Neural cell (in vitro differentiated cells): ENCODE measurements around the gene MPZL1. TPM values are rescaled to one million over a fixed set of nuclear protein-coding genes. Genes with fewer than 3 reads are reported as not detected.

Source experiments
- H2AFZ ChIP-seq: fragments of 200-600, 300-800 bp; sonication (generic), shearing (Covaris generic); 2 replicates; pipeline ENCODE4 v1.6.0; 2014; ENCODE audit warnings: low read depth, mild to moderate bottlenecking, antibody characterized with exemption, low read length, moderate library complexity
- H3F3A ChIP-seq: fragments of 200-600 bp; shearing (Covaris generic); 2 replicates; pipeline ENCODE4 v1.6.1; 2016; ENCODE audit warnings: mild to moderate bottlenecking, moderate library complexity, mixed read lengths, antibody characterized with exemption, low read length; ENCODE audit not compliant: insufficient read depth, poor library complexity, severe bottlenecking
- H3K27ac ChIP-seq: fragments of 200-600, 300-800 bp; sonication (generic), shearing (Covaris generic); 2 replicates; pipeline ENCODE4 v1.5.1; 2014; ENCODE audit warnings: mild to moderate bottlenecking, low read length, moderate library complexity
- H3K27me3 ChIP-seq: fragments of 300-800, 200-600 bp; sonication (generic), shearing (Covaris generic); 2 replicates; pipeline ENCODE4 v1.6.0; 2014; ENCODE audit warnings: mild to moderate bottlenecking, low read depth, low read length, moderate library complexity; ENCODE audit not compliant: insufficient read depth
- H3K36me3 ChIP-seq: fragments of 300-800, 200-600 bp; sonication (generic), shearing (Covaris generic); 2 replicates; pipeline ENCODE4 v1.5.1; 2014; ENCODE audit warnings: mild to moderate bottlenecking, antibody characterized with exemption, low read length, moderate library complexity; ENCODE audit not compliant: insufficient read depth
- H3K4me2 ChIP-seq: fragments of 300-800, 200-600 bp; sonication (generic), shearing (Covaris generic); 2 replicates; pipeline ENCODE4 v1.6.0; 2014; ENCODE audit warnings: mild to moderate bottlenecking, low read length
- H3K4me3 ChIP-seq: fragments of 300-800, 200-600 bp; sonication (generic), shearing (Covaris generic); 2 replicates; pipeline ENCODE4 v1.5.1; 2014; ENCODE audit warnings: mild to moderate bottlenecking, low read length, moderate library complexity
- H3K79me2 ChIP-seq: fragments of 200-600 bp; shearing (Covaris generic); replicated peaks from 2 replicates; pipeline ENCODE4 v1.6.0; 2014; ENCODE audit warnings: mild to moderate bottlenecking, low read length, moderate library complexity; ENCODE audit not compliant: insufficient read depth
- H3K9ac ChIP-seq: fragments of 300-800, 200-600 bp; sonication (generic), shearing (Covaris generic); 2 replicates; pipeline ENCODE4 v1.6.1; 2016; ENCODE audit warnings: mild to moderate bottlenecking, low read length, mixed read lengths
- H3K9me2 ChIP-seq: fragments of 200-600 bp; shearing (Covaris generic); 2 replicates; pipeline ENCODE4 v1.6.1; 2016; ENCODE audit warnings: mild to moderate bottlenecking, low read length, mixed read lengths; ENCODE audit not compliant: insufficient read depth
- H3K9me3 ChIP-seq: fragments of 200-600, 300-800 bp; sonication (generic), shearing (Covaris generic); 2 replicates; pipeline ENCODE4 v1.6.1; 2016; ENCODE audit warnings: mild to moderate bottlenecking, mixed run types, low read length, moderate library complexity, mixed read lengths
- H4K20me1 ChIP-seq: fragments of 200-600 bp; shearing (Covaris generic); 2 replicates; pipeline ENCODE4 v1.6.1; 2016; ENCODE audit warnings: mild to moderate bottlenecking, mixed run types; ENCODE audit not compliant: insufficient read depth
- EP300 ChIP-seq: fragments of 450-650 bp; conservative IDR thresholded peaks from 2 replicates; pipeline ENCODE4 v1.6.1; 2014; ENCODE audit warnings: antibody characterized with exemption, mild to moderate bottlenecking, moderate library complexity; ENCODE audit not compliant: poor library complexity, severe bottlenecking
- EZH2 ChIP-seq: fragments of 200-600, 300-800 bp; shearing (Covaris generic), sonication (generic); IDR thresholded peaks from 2 replicates; pipeline ENCODE4 v1.6.1; 2014; ENCODE audit warnings: antibody characterized with exemption, low read length, borderline replicate concordance, mild to moderate bottlenecking; ENCODE audit not compliant: insufficient read depth, poor library complexity, severe bottlenecking
- MXI1 ChIP-seq: fragments of 450-650 bp; conservative IDR thresholded peaks from 2 replicates; pipeline ENCODE4 v1.6.1; 2014; ENCODE audit warnings: antibody characterized with exemption, mild to moderate bottlenecking; ENCODE audit not compliant: poor library complexity, severe bottlenecking
- POLR2AphosphoS5 ChIP-seq: IDR thresholded peaks from 2 replicates; pipeline ENCODE4 v1.6.1; 2012
- RAD21 ChIP-seq: fragments of 450-650 bp; conservative IDR thresholded peaks from 2 replicates; pipeline ENCODE4 v1.6.1; 2014; ENCODE audit warnings: antibody characterized with exemption, mild to moderate bottlenecking, moderate library complexity
- SMC3 ChIP-seq: fragments of 450-650 bp; conservative IDR thresholded peaks from 2 replicates; pipeline ENCODE4 v1.6.1; 2014; ENCODE audit warnings: antibody characterized with exemption, mild to moderate bottlenecking, moderate library complexity; ENCODE audit not compliant: poor library complexity
- TAF1 ChIP-seq: IDR thresholded peaks from 2 replicates; pipeline ENCODE4 v1.6.1; 2012; ENCODE audit warnings: low read depth
- polyA plus RNA-seq: library from polyadenylated mRNA; depleted of rRNA; stranded (reverse); fragments of >200 nt; gene quantifications from 2 replicates; pipeline ENCODE4 v1.2.3, GENCODE V29; 2014
- TF ChIP-seq, protein P1 (sequence below): fragments of 450-650 bp; IDR thresholded peaks from 2 replicates; pipeline ENCODE4 v1.5.1; 2014; ENCODE audit warnings: antibody characterized with exemption, mild to moderate bottlenecking, moderate library complexity; ENCODE audit not compliant: poor library complexity, severe bottlenecking
- TF ChIP-seq, protein P2 (sequence below): IDR thresholded peaks from 2 replicates; pipeline ENCODE4 v1.6.1; 2012; ENCODE audit warnings: borderline replicate concordance

The MPZL1 gene
- polyA plus RNA-seq, 1 donor from 2014 or later: 167 TPM

DNA sequence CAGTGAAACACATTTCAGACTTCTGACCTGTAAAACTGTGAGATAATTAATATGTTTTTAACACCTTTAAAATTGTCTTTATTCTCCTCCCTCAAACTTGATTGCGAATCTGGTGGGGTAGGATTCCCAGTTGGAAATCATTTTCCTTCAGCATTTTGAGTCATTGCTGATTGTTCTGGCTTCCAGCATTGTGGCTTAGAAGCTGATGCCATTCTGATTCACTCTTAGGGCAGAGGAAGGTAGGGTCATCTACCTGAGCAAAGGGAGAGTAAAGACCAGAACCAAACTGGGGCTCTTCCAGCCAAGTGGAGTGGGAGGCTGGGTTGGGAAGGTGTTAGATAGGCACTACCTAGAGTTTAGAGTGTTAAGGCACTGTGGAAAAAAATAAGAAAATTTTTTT is 61.2 kb downstream of the MPZL1 start:
- Histone ChIP-seq H3K9ac (no peak overlapping the region), H3K4me3 (no peak overlapping the region), H3K79me2 (no peaks in the 10 kb centered on the region), H3K4me2 (no peak overlapping the region), H3K9me2 (no peaks in the 10 kb centered on the region), H2AFZ (no peak overlapping the region), H3K27ac (no peak overlapping the region), H4K20me1 (no peaks in the 10 kb centered on the region), H3F3A (no peaks in the 10 kb centered on the region), H3K27me3 (no peaks in the 10 kb centered on the region), H3K9me3 (peaks cover 6% of the 10 kb centered on the region), H3K36me3 (peaks cover 13% of the 10 kb centered on the region)
- TF ChIP-seq SMC3 (no peak), MXI1 (no peak), TAF1 (no peak), EP300 (no peak)
- TF ChIP-seq, protein P1, sequence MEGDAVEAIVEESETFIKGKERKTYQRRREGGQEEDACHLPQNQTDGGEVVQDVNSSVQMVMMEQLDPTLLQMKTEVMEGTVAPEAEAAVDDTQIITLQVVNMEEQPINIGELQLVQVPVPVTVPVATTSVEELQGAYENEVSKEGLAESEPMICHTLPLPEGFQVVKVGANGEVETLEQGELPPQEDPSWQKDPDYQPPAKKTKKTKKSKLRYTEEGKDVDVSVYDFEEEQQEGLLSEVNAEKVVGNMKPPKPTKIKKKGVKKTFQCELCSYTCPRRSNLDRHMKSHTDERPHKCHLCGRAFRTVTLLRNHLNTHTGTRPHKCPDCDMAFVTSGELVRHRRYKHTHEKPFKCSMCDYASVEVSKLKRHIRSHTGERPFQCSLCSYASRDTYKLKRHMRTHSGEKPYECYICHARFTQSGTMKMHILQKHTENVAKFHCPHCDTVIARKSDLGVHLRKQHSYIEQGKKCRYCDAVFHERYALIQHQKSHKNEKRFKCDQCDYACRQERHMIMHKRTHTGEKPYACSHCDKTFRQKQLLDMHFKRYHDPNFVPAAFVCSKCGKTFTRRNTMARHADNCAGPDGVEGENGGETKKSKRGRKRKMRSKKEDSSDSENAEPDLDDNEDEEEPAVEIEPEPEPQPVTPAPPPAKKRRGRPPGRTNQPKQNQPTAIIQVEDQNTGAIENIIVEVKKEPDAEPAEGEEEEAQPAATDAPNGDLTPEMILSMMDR: no peak

DNA sequence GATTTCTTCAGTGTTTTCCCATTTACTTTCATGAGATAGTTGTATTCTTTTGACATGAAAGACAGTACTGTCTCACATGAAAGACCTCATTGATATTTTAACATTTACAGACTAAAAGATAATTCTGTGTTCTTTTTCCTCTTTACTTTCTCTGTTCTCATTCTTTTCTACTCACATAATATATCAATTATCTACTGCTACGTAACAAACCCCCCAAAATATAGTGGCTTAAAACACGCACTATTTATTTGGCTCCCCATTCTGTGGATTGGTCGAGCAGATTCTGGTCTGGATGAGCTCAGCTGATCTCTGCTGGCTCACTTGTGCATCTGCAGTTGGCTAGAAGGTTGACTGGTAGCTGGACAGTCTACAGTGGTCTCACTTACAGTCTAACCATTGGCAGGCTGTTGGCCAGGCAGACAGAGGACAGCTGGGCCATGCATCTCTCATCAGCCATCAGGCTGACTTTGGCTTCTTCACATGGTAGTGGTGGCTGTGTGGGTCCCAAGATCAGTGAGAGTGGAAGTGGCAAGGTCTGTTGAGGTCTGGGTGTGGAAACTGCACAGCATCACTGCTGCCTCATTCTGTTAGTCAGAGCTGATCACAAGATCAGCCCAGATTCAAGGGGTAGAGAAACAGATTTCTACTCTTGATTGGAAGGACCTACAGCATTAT is 63.2 kb downstream of the MPZL1 start:
- Histone ChIP-seq H2AFZ (no peak overlapping the region), H3K27me3 (no peaks in the 10 kb centered on the region), H3K27ac (no peak overlapping the region), H3K9ac (no peak overlapping the region), H3K79me2 (no peaks in the 10 kb centered on the region), H4K20me1 (no peaks in the 10 kb centered on the region), H3K4me2 (no peak overlapping the region), H3K36me3 (peaks cover 16% of the 10 kb centered on the region), H3F3A (no peaks in the 10 kb centered on the region), H3K9me2 (no peaks in the 10 kb centered on the region), H3K9me3 (peaks cover 6% of the 10 kb centered on the region), H3K4me3 (no peak overlapping the region)
- TF ChIP-seq, protein P2, sequence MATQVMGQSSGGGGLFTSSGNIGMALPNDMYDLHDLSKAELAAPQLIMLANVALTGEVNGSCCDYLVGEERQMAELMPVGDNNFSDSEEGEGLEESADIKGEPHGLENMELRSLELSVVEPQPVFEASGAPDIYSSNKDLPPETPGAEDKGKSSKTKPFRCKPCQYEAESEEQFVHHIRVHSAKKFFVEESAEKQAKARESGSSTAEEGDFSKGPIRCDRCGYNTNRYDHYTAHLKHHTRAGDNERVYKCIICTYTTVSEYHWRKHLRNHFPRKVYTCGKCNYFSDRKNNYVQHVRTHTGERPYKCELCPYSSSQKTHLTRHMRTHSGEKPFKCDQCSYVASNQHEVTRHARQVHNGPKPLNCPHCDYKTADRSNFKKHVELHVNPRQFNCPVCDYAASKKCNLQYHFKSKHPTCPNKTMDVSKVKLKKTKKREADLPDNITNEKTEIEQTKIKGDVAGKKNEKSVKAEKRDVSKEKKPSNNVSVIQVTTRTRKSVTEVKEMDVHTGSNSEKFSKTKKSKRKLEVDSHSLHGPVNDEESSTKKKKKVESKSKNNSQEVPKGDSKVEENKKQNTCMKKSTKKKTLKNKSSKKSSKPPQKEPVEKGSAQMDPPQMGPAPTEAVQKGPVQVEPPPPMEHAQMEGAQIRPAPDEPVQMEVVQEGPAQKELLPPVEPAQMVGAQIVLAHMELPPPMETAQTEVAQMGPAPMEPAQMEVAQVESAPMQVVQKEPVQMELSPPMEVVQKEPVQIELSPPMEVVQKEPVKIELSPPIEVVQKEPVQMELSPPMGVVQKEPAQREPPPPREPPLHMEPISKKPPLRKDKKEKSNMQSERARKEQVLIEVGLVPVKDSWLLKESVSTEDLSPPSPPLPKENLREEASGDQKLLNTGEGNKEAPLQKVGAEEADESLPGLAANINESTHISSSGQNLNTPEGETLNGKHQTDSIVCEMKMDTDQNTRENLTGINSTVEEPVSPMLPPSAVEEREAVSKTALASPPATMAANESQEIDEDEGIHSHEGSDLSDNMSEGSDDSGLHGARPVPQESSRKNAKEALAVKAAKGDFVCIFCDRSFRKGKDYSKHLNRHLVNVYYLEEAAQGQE: no peak
- TF ChIP-seq POLR2AphosphoS5: no peak
- TF ChIP-seq EP300: no peak
- no peak for TF ChIP-seq EZH2
- TF ChIP-seq MXI1: no peak

DNA sequence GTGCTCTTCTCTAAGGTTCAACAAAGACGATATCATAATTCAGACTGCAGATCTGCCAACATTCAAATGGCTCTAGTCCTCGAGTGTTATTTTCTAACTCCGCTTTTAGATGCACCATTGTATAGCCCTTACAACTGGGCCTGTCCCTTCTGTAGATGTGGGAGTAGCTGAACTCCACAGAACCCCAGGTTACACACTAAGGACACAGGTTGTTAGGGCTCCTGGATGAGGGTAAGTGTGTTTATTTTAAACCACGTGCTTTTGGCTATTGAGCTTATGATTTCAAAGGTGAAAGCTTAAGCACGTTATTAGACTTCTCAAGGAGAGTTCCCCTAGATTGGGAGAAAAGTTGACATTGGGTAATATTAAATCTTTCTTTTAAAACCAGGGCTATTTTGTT is 64.7 kb downstream of the MPZL1 start:
- Histone ChIP-seq H3K4me3 (no peak overlapping the region), H3K27me3 (no peaks in the 10 kb centered on the region), H3K36me3 (peaks cover 12% of the 10 kb centered on the region), H3F3A (no peaks in the 10 kb centered on the region), H2AFZ (no peak overlapping the region), H3K9me3 (no peaks in the 10 kb centered on the region), H3K9me2 (no peaks in the 10 kb centered on the region), H3K4me2 (no peak overlapping the region), H3K27ac (no peak overlapping the region), H3K9ac (no peak overlapping the region), H3K79me2 (no peaks in the 10 kb centered on the region), H4K20me1 (no peaks in the 10 kb centered on the region)
- TF ChIP-seq POLR2AphosphoS5 (no peak), RAD21 (no peak), TAF1 (no peak), SMC3 (no peak)
- TF ChIP-seq, protein P1: no peak
